H9 (cell line): ENCODE data around the gene CDC42. TPM values are rescaled to one million over a fixed set of nuclear protein-coding genes. Genes with fewer than 3 reads are reported as not detected.

Experiments
- DNase-seq: peaks from one replicate; pipeline ENCODE4 v3.0.0-alpha.2; 2017
- H2AFZ ChIP-seq: one replicate; pipeline ENCODE4 v1.6.1; 2013; ENCODE audit warnings: mild to moderate bottlenecking, low read length, control low read depth, moderate library complexity
- H2AK5ac ChIP-seq: 2 replicates; pipeline ENCODE4 v1.6.1; 2013; ENCODE audit warnings: low read length, control low read depth, mixed read lengths; ENCODE audit not compliant: insufficient read length
- H2BK120ac ChIP-seq: one replicate; pipeline ENCODE4 v1.6.1; 2013; ENCODE audit warnings: low read depth, mild to moderate bottlenecking, low read length, control low read depth, inconsistent platforms; ENCODE audit not compliant: poor library complexity, severe bottlenecking
- H2BK12ac ChIP-seq: 2 replicates; pipeline ENCODE4 v1.6.1; 2013; ENCODE audit warnings: low read length, control low read depth, mixed read lengths, low read depth; ENCODE audit not compliant: insufficient read length
- H2BK15ac ChIP-seq: 2 replicates; pipeline ENCODE4 v1.6.1; 2013; ENCODE audit warnings: low read depth, low read length, control low read depth
- H2BK20ac ChIP-seq: one replicate; pipeline ENCODE4 v1.6.1; 2013; ENCODE audit warnings: low read depth, mild to moderate bottlenecking, low read length, control low read depth, inconsistent platforms; ENCODE audit not compliant: poor library complexity, severe bottlenecking
- H2BK5ac ChIP-seq: 2 replicates; pipeline ENCODE4 v1.6.1; 2013; ENCODE audit warnings: low read length, control low read depth, mixed read lengths; ENCODE audit not compliant: insufficient read length
- H3K14ac ChIP-seq: 2 replicates; pipeline ENCODE4 v1.6.1; 2013; ENCODE audit warnings: low read length, control low read depth; ENCODE audit not compliant: insufficient read depth
- H3K18ac ChIP-seq: 2 replicates; pipeline ENCODE4 v1.6.1; 2013; ENCODE audit warnings: low read depth, mild to moderate bottlenecking, mixed read lengths, low read length, control low read depth; ENCODE audit not compliant: insufficient read length
- H3K23ac ChIP-seq: 2 replicates; pipeline ENCODE4 v1.6.1; 2013; ENCODE audit warnings: low read length, control low read depth, mixed read lengths, low read depth; ENCODE audit not compliant: insufficient read length
- H3K23me2 ChIP-seq: 2 replicates; pipeline ENCODE4 v1.6.1; 2013; ENCODE audit warnings: low read depth, mild to moderate bottlenecking, mixed read lengths, low read length, control low read depth; ENCODE audit not compliant: insufficient read length, poor library complexity, severe bottlenecking
- H3K27ac ChIP-seq: 2 replicates; pipeline ENCODE4 v1.5.1; 2013; ENCODE audit warnings: low read length, control low read depth, mixed read lengths, low read depth; ENCODE audit not compliant: insufficient read length
- H3K27me3 ChIP-seq: 2 replicates; pipeline ENCODE4 v1.6.1; 2013; ENCODE audit warnings: low read length, control low read depth, inconsistent platforms; ENCODE audit not compliant: insufficient read depth
- H3K4ac ChIP-seq: 2 replicates; pipeline ENCODE4 v1.6.1; 2013; ENCODE audit warnings: low read depth, mild to moderate bottlenecking, control low read depth, inconsistent platforms, low read length, moderate library complexity
- H3K4me1 ChIP-seq: 2 replicates; pipeline ENCODE4 v1.6.1; 2013; ENCODE audit warnings: low read length, control low read depth, inconsistent platforms; ENCODE audit not compliant: insufficient read depth
- H3K4me2 ChIP-seq: 2 replicates; pipeline ENCODE4 v1.6.1; 2013; ENCODE audit warnings: low read length, control low read depth, mixed read lengths; ENCODE audit not compliant: insufficient read length, insufficient read depth
- H3K56ac ChIP-seq: 2 replicates; pipeline ENCODE4 v1.6.1; 2013; ENCODE audit warnings: low read depth, mild to moderate bottlenecking, mixed read lengths, low read length, control low read depth; ENCODE audit not compliant: insufficient read length
- H3K79me1 ChIP-seq: 2 replicates; pipeline ENCODE4 v1.6.1; 2013; ENCODE audit warnings: low read depth, mild to moderate bottlenecking, moderate library complexity, low read length, control low read depth, inconsistent platforms; ENCODE audit not compliant: insufficient read depth, poor library complexity, severe bottlenecking
- H3K79me2 ChIP-seq: 2 replicates; pipeline ENCODE4 v1.6.1; 2013; ENCODE audit warnings: low read length, control low read depth, inconsistent platforms; ENCODE audit not compliant: insufficient read depth
- H3K9ac ChIP-seq: 2 replicates; pipeline ENCODE4 v1.6.1; 2013; ENCODE audit warnings: low read length, control low read depth, mixed read lengths; ENCODE audit not compliant: insufficient read length; ENCODE audit errors: extremely low read depth
- H3K9me3 ChIP-seq: one replicate; pipeline ENCODE4 v1.6.1; 2013; ENCODE audit warnings: low read depth, low read length, inconsistent platforms; ENCODE audit not compliant: control insufficient read depth
- H3T11ph ChIP-seq: one replicate; pipeline ENCODE4 v1.6.1; 2013; ENCODE audit warnings: mild to moderate bottlenecking, low read length, control low read depth, inconsistent platforms
- H4K20me1 ChIP-seq: one replicate; pipeline ENCODE4 v1.6.1; 2013; ENCODE audit not compliant: control insufficient read depth, insufficient read length, insufficient read depth
- H4K5ac ChIP-seq: 2 replicates; pipeline ENCODE4 v1.6.1; 2013; ENCODE audit warnings: low read depth, mild to moderate bottlenecking, mixed read lengths, low read length, control low read depth; ENCODE audit not compliant: insufficient read length
- H4K8ac ChIP-seq: replicated peaks from 2 replicates; pipeline ENCODE4 v1.6.1; 2013; ENCODE audit warnings: low read length, control low read depth, mixed read lengths, low read depth; ENCODE audit not compliant: insufficient read length
- H4K91ac ChIP-seq: 2 replicates; pipeline ENCODE4 v1.6.1; 2013; ENCODE audit warnings: low read depth, mild to moderate bottlenecking, moderate library complexity, mixed read lengths, low read length, control low read depth; ENCODE audit not compliant: insufficient read length
- H3K27ac Mint-ChIP-seq, 3 experiments: 2 replicates in 2 of 3; 3 replicates in 1 of 3; pipeline ENCODE4 v1.8.0; 2020 to 2021; ENCODE audit warnings: mixed read lengths in 3 of 3, mild to moderate bottlenecking in 1 of 3, moderate library complexity in 1 of 3
- H3K27me3 Mint-ChIP-seq: 2 replicates; pipeline ENCODE4 v1.8.0; 2021; ENCODE audit warnings: low read depth, mild to moderate bottlenecking, moderate library complexity, mixed read lengths
- H3K36me3 Mint-ChIP-seq, 3 experiments: 2 replicates in 2 of 3; 3 replicates in 1 of 3; pipeline ENCODE4 v1.8.0; 2020 to 2021; ENCODE audit warnings: low read depth in 3 of 3, mixed read lengths in 3 of 3; ENCODE audit not compliant: insufficient read depth in 1 of 3
- H3K4me1 Mint-ChIP-seq, 2 experiments: 2 replicates each; pipeline ENCODE4 v1.8.0; 2020; ENCODE audit warnings: mixed read lengths in 2 of 2
- H3K4me3 Mint-ChIP-seq, 2 experiments: 2 replicates in 1 of 2; 3 replicates in 1 of 2; pipeline ENCODE4 v1.8.0; 2020 to 2021; ENCODE audit warnings: mild to moderate bottlenecking in 2 of 2, mixed read lengths in 2 of 2, moderate library complexity in 1 of 2
- H3K9me3 Mint-ChIP-seq, 2 experiments: 2 replicates in 1 of 2; 3 replicates in 1 of 2; pipeline ENCODE4 v1.8.0; 2020; ENCODE audit warnings: mild to moderate bottlenecking in 2 of 2, mixed read lengths in 2 of 2, moderate library complexity in 1 of 2
- CTCF ChIP-seq: fragments of 200-600 bp; sonication (generic); conservative IDR thresholded peaks from 3 replicates; pipeline ENCODE4 v1.8.0; 2021; ENCODE audit warnings: antibody characterized with exemption, mild to moderate bottlenecking
- WGBS: extraction: QIAGEN DNeasy Blood & Tissue Kit; methylation state at CpG from one replicate; pipeline ENCODE4 v1.1.7; 2013; ENCODE audit warnings: missing lambda C conversion rate, low lambda C conversion rate, mixed read lengths; ENCODE audit not compliant: insufficient read length; ENCODE audit errors: extremely low coverage; 5-methylcytosine and 5-hydroxymethylcytosine counted together
- total RNA-seq: library from RNA; stranded (reverse); gene quantifications from 2 replicates; pipeline ENCODE4 v1.2.1, GENCODE V29; 2021

CDC42 gene
- total RNA-seq, 1 experiment from 2014 or later = 197 TPM

- Histone ChIP-seq H3K4me2 (no peak overlapping the region), H3K79me2 (no peaks in the 10 kb centered on the region), H3K56ac (no peak overlapping the region), H2BK20ac (no peak overlapping the region), H2BK120ac (no peak overlapping the region), H3K79me1 (no peaks in the 10 kb centered on the region), H3K27me3 (no peaks in the 10 kb centered on the region), H3K14ac (no peak overlapping the region), H3K18ac (no peak overlapping the region), H2BK5ac (no peak overlapping the region), H3T11ph (no peak overlapping the region), H2BK15ac (no peak overlapping the region), H3K27ac (no peak overlapping the region), H3K9me3 (no peaks in the 10 kb centered on the region), H2BK12ac (no peak overlapping the region), H4K20me1 (no peaks in the 10 kb centered on the region), H4K91ac (no peak overlapping the region), H3K4me1 (peaks cover 12% of the 10 kb centered on the region; the same call in 1 of the 2 replicates), H2AK5ac (no peak overlapping the region), H4K8ac (no peak overlapping the region), H4K5ac (no peak overlapping the region), H2AFZ (no peak overlapping the region), H3K4ac (no peak overlapping the region), H3K23ac (no peak overlapping the region), H3K9ac (no peak overlapping the region), H3K23me2 (no peaks in the 10 kb centered on the region)
- H3K4me1 Mint-ChIP-seq = peaks cover 36 to 39% of the 10 kb centered on the region in 2 experiments
- H3K4me3 Mint-ChIP-seq = no peak overlapping the region
- no peaks in the 10 kb centered on the region for H3K9me3 Mint-ChIP-seq
- no peaks in the 10 kb centered on the region for H3K27me3 Mint-ChIP-seq
- peak overlapping the region in 1 of 3 experiments; percentile 65; a peak in 1 of 7 replicates for H3K27ac Mint-ChIP-seq
- WGBS = no CpG with 5 or more reads among the region's 6 CpGs
- TF ChIP-seq CTCF = 0 out of 3 replicates have a peak, but pooled peaks have one; percentile 16
- no peaks in the 10 kb centered on the region for H3K36me3 Mint-ChIP-seq
- peak; percentile 82 for DNase-seq
Observed at GRCh38 chr1:22039594-22040285, 12.8 kb upstream of the CDC42 start.
